HL-60/S4 treated with retinoic acid at 250 ng/mL for 4 days and 3 days (cell line): ENCODE results near the gene ACTBL2.
"Not testable (repeated sequence)": the region's sequence is repeated elsewhere in the genome, so short reads cannot be mapped to it uniquely, and the experiment has no call there.

Experiments used
- in situ Hi-C: fragments of 300-500 bp; cut with MboI; formaldehyde crosslinking; loops from 2 replicates; pipeline ENCODE4 v1.7.0; 2022; ENCODE audit warnings: low sequenced_read_pairs

ACTBL2 gene

GRCh38 chr5:57482671-57483106 lies at the start of gene ACTBL2:
ACTBL2 (minus strand) TSS chr5:57482811; CDS start chr5:57482707, 104 bp downstream.
- in situ Hi-C loops: no loop called here

- in situ Hi-C loops: no loop called here
Measured at GRCh38 chr5:57531333-57531732, 48.7 kb upstream of the ACTBL2 start.

- in situ Hi-C loops: no loop called here
Measured at GRCh38 chr5:57529864-57530263, 47.3 kb upstream of the ACTBL2 start.

- in situ Hi-C loops: no loop called here
Measured at GRCh38 chr5:57527870-57528269, 45.3 kb upstream of the ACTBL2 start.

- in situ Hi-C loops: no loop called here
Measured at GRCh38 chr5:57524348-57525060, 41.9 kb upstream of the ACTBL2 start.

GRCh38 chr5:57522477-57522876 lies 39.9 kb upstream of the ACTBL2 start:
- in situ Hi-C loops: not testable (repeated sequence)

- in situ Hi-C loops: not testable (repeated sequence)
Measured at GRCh38 chr5:57518415-57518814, 35.8 kb upstream of the ACTBL2 start.

GRCh38 chr5:57517250-57517649 lies 34.6 kb upstream of the ACTBL2 start:
- in situ Hi-C loops: no loop called here

- in situ Hi-C loops: no loop called here
Measured at GRCh38 chr5:57513785-57514184, 31.2 kb upstream of the ACTBL2 start.

GRCh38 chr5:57511321-57511720 lies 28.7 kb upstream of the ACTBL2 start:
- in situ Hi-C loops: no loop called here

GRCh38 chr5:57509501-57510260 lies 27.1 kb upstream of the ACTBL2 start:
- in situ Hi-C loops: no loop called here

- in situ Hi-C loops: no loop called here
Measured at GRCh38 chr5:57508211-57508610, 25.6 kb upstream of the ACTBL2 start.

- in situ Hi-C loops: no loop called here
Measured at GRCh38 chr5:57505272-57506200, 22.9 kb upstream of the ACTBL2 start.

- in situ Hi-C loops: no loop called here
Measured at GRCh38 chr5:57504357-57504756, 21.7 kb upstream of the ACTBL2 start.

GRCh38 chr5:57503433-57503832 lies 20.8 kb upstream of the ACTBL2 start:
- in situ Hi-C loops: no loop called here

GRCh38 chr5:57501414-57502201 lies 19.0 kb upstream of the ACTBL2 start:
- in situ Hi-C loops: no loop called here

GRCh38 chr5:57499262-57500050 lies 16.8 kb upstream of the ACTBL2 start:
- in situ Hi-C loops: no loop called here

- in situ Hi-C loops: no loop called here
Measured at GRCh38 chr5:57497733-57498132, 15.1 kb upstream of the ACTBL2 start.

GRCh38 chr5:57495285-57496086 lies 12.9 kb upstream of the ACTBL2 start:
- in situ Hi-C loops: no loop called here
